ENCODE data around the gene OPN1SW.

GRCh38 chr7:128743112-128743772, 32.4 kb downstream of the OPN1SW start:
- TF ChIP-seq EZH2 (IDR thresholded peaks at IDR 0.05; ENCODE audit: insufficient read depth, poor library complexity, severe bottlenecking) (no peak), EZH2phosphoT487 (IDR thresholded peaks at IDR 0.05; ENCODE audit: insufficient read depth, low read depth) (no peak)

All from GM23248 (cell line).